GM11168 (cell line): Measurements from ENCODE around the gene MRPL27.

ENCODE experiments used
- in situ Hi-C: fragments of 300-500 bp; cut with MboI; formaldehyde crosslinking; loops from one replicate; pipeline ENCODE4 v1.12.0; 2022; ENCODE audit warnings: low sequenced_read_pairs; ENCODE audit not compliant: unreplicated experiment

MRPL27 gene

GRCh38 chr17:50319306-50320004, 53.5 kb downstream of the MRPL27 start:
- in situ Hi-C loops = no loop called here

DNA sequence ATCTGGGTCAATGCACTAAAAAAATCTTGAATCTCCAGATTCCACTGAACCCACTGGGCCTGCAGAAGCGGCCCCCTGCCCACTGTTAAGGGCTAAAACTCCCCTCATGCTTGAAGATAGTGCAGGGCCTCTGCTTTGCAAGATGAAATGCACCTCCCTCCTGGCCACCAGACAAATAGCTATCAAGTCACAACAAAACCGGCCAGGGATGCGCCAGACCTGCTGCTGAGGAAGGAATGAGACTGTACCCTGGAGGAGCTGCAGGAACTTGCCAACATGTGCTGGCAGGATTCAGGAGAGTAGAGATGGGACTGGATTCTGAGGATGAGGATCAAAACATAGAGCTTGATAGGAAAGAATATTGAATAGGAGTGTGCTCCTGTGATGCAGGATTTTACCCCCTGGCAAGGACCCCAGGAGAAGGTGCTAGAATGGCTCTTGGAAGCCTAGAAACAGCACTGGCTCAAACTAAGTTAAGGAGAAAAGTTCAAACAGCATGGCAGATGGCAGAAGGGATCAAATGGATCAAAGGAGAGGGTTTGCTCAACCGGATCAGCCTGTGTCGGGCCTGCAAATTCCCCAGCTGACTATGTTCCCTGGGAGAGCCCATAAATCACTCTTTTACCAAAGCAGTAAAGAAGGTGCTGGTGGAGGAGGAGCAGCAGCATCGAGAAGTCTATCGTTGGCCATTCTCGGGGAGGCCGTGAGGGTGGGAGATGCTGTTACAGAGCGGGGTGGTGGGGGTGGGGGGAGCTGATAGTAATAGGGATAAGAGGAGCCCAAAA, 54.3 kb downstream of the MRPL27 start:
- in situ Hi-C loops = no loop called here
